ENCODE measurements around the gene MAGEF1.

MAGEF1 gene

DNA sequence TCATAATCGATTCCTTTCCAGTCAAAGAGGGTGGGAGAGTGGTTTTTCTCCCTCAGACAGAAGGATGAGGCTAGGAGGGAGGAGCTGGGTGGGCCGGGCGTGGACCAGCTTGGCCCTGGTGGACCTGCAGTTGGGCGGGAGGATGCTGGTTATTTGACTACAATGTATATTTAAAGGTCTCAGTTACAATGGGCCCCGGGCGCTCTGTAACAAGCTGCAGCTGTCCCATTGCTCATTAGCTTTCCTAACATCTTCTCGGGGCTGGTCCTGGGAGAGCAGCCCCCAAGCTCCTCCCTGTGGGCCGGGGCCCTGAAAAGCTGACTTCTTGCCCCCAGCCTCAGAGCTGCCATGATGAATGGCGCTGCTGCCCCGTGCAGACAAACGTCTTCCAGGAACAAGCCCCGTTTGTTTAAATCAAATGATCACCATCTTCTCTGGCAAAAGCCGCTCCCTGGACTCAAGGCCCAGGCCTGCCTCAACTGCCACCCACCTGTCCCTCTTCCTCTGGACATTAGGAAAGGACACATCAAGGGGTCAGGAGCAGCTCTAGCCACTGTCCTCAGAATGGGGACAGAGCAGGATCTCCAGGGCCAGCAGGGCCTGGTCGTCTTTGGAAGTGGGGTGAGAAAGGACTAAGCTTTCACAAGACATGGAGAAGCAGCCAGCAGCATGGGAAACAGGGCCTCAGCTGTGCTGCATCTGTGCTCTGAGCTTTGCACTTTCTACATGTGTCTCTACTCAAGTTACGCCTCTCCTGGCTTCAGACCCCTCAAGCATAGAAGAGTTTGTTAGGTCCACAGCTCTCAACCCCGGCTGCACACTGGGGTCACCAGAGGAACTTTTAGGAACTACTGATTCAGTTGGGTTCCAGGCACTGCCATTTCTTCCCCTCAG is 38.6 kb downstream of the MAGEF1 start:
- no peak for DNase-seq (ENCODE audit: low read depth in 2 of 2, low spot score in 1 of 2)

- DNase-seq (ENCODE audit: low read depth in 2 of 2, low spot score in 1 of 2), result no peak
These were observed 39.5 kb downstream of the MAGEF1 start for GRCh38 chr3:184672335-184672734.

DNA sequence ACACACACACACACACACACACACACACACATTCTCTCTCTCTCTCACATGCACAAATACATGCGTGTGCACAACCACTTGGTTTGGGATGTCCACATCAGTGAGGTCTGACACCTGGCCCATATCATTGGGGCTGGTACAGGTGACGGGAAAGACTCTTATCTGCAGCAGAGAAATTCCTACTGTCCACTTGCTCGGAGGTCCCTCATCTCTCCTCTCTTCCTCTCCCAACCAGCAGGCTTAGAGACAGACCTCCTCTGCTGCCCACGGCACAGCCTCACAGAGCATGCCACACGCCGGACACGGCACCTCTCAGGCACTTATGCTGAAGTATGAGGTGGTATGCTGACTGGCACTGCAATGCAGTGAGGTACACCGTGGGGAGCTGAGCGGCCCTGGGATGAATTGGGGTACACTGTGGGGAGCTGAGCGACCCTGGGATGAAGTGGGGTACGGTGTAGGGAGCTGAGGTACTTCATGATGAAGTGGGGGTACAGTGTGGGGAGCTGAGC is 41.7 kb downstream of the MAGEF1 start:
- DNase-seq (ENCODE audit: low read depth in 2 of 2, low spot score in 1 of 2), result no peak

DNA sequence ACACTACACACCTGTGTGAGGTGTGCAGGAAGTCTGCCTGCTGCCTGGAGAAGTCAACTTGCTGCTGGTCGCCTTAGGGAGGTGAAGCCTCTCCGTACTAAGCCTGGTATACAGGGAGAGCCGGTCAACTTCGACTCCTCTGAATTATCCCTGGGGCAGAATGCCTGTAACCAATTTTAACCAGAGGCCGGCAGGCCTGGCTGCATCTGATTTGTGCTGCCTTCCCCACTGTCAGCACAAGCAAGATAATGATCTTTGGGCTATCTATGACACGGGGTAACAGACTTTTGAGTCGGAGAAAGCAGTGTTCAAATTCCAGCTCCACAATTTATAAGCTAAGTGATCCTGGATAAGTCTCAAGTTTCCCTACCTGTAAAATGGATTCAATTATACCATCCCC is 42.3 kb downstream of the MAGEF1 start:
- DNase-seq (ENCODE audit: low read depth in 2 of 2, low spot score in 1 of 2), result no peak

- no peak for DNase-seq (ENCODE audit: low read depth in 2 of 2, low spot score in 1 of 2)
These were observed 45.4 kb downstream of the MAGEF1 start for GRCh38 chr3:184666442-184666841.

DNA sequence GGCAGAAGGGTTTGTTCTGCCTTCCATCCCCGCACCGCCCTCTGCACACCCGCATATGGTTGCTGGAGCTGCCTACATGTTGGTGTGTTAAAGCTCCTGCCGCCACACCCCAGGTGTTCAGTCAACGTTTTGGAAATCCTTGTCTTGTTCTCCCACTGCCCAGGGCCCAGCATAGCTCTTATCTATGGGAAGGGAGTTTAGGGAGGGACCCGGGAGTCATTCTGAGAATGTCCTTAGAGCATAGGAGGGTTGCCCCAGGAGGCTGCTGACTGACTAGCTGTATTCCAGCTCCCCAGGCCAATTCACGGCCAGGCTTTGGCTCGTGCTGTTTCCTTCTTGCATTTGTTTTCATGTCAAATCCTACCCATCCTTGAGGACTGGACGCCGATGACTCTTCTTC is 46.8 kb downstream of the MAGEF1 start:
- DNase-seq (ENCODE audit: low read depth in 2 of 2, low spot score in 1 of 2), result no peak

DNA sequence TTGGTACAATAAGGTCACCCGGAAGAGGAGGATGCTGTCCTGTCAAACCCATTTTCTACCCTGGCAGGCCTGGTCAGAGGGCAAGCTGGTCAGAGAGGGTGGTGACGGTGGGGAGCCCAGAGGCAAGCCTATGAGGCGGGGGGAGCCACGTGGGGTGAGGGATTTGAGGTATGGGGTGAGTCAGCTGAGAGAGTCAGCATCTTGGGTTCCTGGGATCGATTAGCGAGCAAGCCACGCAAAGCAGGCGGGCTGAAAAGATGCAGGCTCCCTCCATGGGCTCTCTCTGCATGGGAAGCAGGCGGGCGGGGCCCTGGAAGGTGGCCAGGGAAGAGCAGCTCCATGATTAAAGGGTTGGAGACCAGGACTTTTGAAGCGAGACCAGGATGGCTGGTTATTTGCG is 48.1 kb downstream of the MAGEF1 start:
- DNase-seq (ENCODE audit: low read depth in 2 of 2, low spot score in 1 of 2), result no peak

DNA sequence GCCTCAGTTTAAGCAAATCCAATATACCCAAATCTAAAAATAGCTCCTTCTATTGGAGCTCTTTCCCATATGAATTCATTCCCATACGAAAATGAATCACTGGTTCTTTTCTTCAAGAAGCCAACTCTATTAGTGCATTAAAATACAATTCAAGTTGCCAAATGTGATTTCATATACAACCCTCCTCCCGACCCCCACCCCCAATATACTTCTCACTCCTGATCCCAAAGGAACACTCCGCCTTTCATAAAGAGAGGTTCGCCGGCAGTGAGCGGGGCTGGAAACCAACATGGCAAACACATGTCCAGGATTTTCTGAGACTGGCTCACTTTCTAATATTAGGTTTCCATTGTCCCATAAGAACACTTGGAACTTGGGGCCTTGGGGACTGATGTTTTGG is 48.5 kb downstream of the MAGEF1 start:
- no peak for DNase-seq (ENCODE audit: low read depth in 2 of 2, low spot score in 1 of 2)

GRCh38 chr3:184662187-184662586 is 49.7 kb downstream of the MAGEF1 start:
- DNase-seq (ENCODE audit: low read depth in 2 of 2, low spot score in 1 of 2), result no peak

- no peak for DNase-seq (ENCODE audit: low read depth in 2 of 2, low spot score in 1 of 2)
These were observed 50.9 kb downstream of the MAGEF1 start for GRCh38 chr3:184660931-184661330.
